CD14-positive monocyte (primary cell): ENCODE data around the gene ARIH2. TPM values are rescaled to one million over a fixed set of nuclear protein-coding genes. Genes with fewer than 3 reads are reported as not detected.

Experiments used
- DNase-seq, 3 donors: peaks; one replicate each; pipeline ENCODE4 v3.0.0-alpha.2; 2011 to 2022
- H2AFZ ChIP-seq: 2 replicates; pipeline ENCODE4 v1.6.0; 2012; ENCODE audit warnings: mild to moderate bottlenecking, low read depth, low read length, inconsistent platforms; ENCODE audit not compliant: insufficient read depth, poor library complexity, severe bottlenecking
- H3K27ac ChIP-seq, 2 donors: 1 replicate in 1 of 2; 2 replicates in 1 of 2; pipeline ENCODE4 v1.5.1; 2012 to 2013; ENCODE audit warnings: low read length in 2 of 2, control low read depth in 1 of 2, inconsistent platforms in 1 of 2, low read depth in 1 of 2, mild to moderate bottlenecking in 1 of 2
- H3K27me3 ChIP-seq, 2 donors: one replicate each; pipeline versions ENCODE4 v1.6.0 to v1.6.1; 2011 to 2013; ENCODE audit warnings: low read length in 2 of 2; ENCODE audit not compliant: control insufficient read depth in 2 of 2, insufficient read depth in 2 of 2
- H3K36me3 ChIP-seq, 2 donors: replicated peaks in 1 of 2; 1 replicate in 1 of 2; 2 replicates in 1 of 2; pipeline versions ENCODE4 v1.5.1 to v1.6.1; 2012 to 2013; ENCODE audit warnings: low read length in 2 of 2, control low read depth in 1 of 2, inconsistent platforms in 1 of 2, mild to moderate bottlenecking in 1 of 2; ENCODE audit not compliant: insufficient read depth in 2 of 2, control insufficient read depth in 1 of 2
- H3K4me1 ChIP-seq, 2 donors: 1 replicate in 1 of 2; 2 replicates in 1 of 2; pipeline versions ENCODE4 v1.5.1 to v1.6.1; 2012 to 2013; ENCODE audit warnings: low read length in 2 of 2, control low read depth in 1 of 2, inconsistent platforms in 1 of 2, mild to moderate bottlenecking in 1 of 2, moderate library complexity in 1 of 2; ENCODE audit not compliant: insufficient read depth in 2 of 2, control insufficient read depth in 1 of 2
- H3K4me2 ChIP-seq: replicated peaks from 2 replicates; pipeline ENCODE3; 2012; ENCODE audit warnings: low read length, moderate library complexity, mild to moderate bottlenecking; ENCODE audit not compliant: poor library complexity, severe bottlenecking; ENCODE audit errors: extremely low read depth
- H3K4me3 ChIP-seq, 3 experiments: fragments of 200-600 bp in 1 of 3; sonication (generic) in 1 of 3; replicated peaks in 1 of 3; 1 replicate in 2 of 3; 2 replicates in 1 of 3; pipeline ENCODE4 v1.5.1; 2011 to 2013; ENCODE audit warnings: low read length in 3 of 3, mild to moderate bottlenecking in 3 of 3, control low read depth in 2 of 3, low read depth in 2 of 3, inconsistent platforms in 1 of 3, moderate library complexity in 1 of 3
- H3K79me2 ChIP-seq: 2 replicates; pipeline ENCODE4 v1.6.0; 2012; ENCODE audit warnings: mild to moderate bottlenecking, control low read depth, inconsistent platforms, low read length, moderate library complexity; ENCODE audit not compliant: insufficient read depth
- H3K9ac ChIP-seq: 2 replicates; pipeline ENCODE4 v1.6.0; 2017; ENCODE audit warnings: low read length, mild to moderate bottlenecking; ENCODE audit not compliant: insufficient read depth, poor library complexity, severe bottlenecking
- H3K9me3 ChIP-seq, 2 donors: replicated peaks in 1 of 2; 1 replicate in 1 of 2; 2 replicates in 1 of 2; pipeline versions ENCODE4 v1.5.1 to v1.6.1; 2012 to 2013; ENCODE audit warnings: low read length in 2 of 2, control low read depth in 1 of 2; ENCODE audit not compliant: control insufficient read depth in 1 of 2, insufficient read depth in 1 of 2
- H4K20me1 ChIP-seq: 2 replicates; pipeline ENCODE4 v1.6.0; 2012; ENCODE audit warnings: mild to moderate bottlenecking, low read length, control low read depth, moderate library complexity; ENCODE audit not compliant: insufficient read depth
- H3K27ac Mint-ChIP-seq, 7 donors: one replicate each; pipeline ENCODE4 v1.8.0; 2020; ENCODE audit warnings: mild to moderate bottlenecking in 7 of 7, mixed read lengths in 7 of 7, moderate library complexity in 6 of 7, inconsistent platforms in 2 of 7
- H3K27me3 Mint-ChIP-seq, 3 donors: one replicate each; pipeline ENCODE4 v1.8.0; 2021 to 2022; ENCODE audit warnings: low read depth in 3 of 3, mild to moderate bottlenecking in 3 of 3, mixed read lengths in 3 of 3, moderate library complexity in 3 of 3, inconsistent platforms in 1 of 3
- H3K36me3 Mint-ChIP-seq, 2 donors: one replicate each; pipeline ENCODE4 v1.8.0; 2020; ENCODE audit warnings: mixed read lengths in 2 of 2, inconsistent platforms in 1 of 2, mild to moderate bottlenecking in 1 of 2
- H3K4me1 Mint-ChIP-seq: one replicate; pipeline ENCODE4 v1.8.0; 2020; ENCODE audit warnings: mild to moderate bottlenecking, mixed read lengths
- H3K4me3 Mint-ChIP-seq, 2 donors: one replicate each; pipeline ENCODE4 v1.8.0; 2020; ENCODE audit warnings: mild to moderate bottlenecking in 2 of 2, mixed read lengths in 2 of 2, moderate library complexity in 1 of 2
- H3K9me3 Mint-ChIP-seq, 7 donors: one replicate each; pipeline ENCODE4 v1.8.0; 2020 to 2022; ENCODE audit warnings: mixed read lengths in 7 of 7, mild to moderate bottlenecking in 6 of 7, moderate library complexity in 6 of 7, inconsistent platforms in 2 of 7
- CTCF ChIP-seq: fragments of 200-600 bp; IDR thresholded peaks from one replicate; pipeline ENCODE4 v1.8.0; 2022; ENCODE audit warnings: antibody characterized with exemption, mild to moderate bottlenecking
- WGBS: methylation state at CpG from one replicate; pipeline ENCODE4 v1.1.5; 2013; ENCODE audit warnings: missing lambda C conversion rate; ENCODE audit not compliant: insufficient coverage; 5-methylcytosine and 5-hydroxymethylcytosine counted together
- intact Hi-C, 2 donors: fragments of 100-400 bp; cut with micrococcal nuclease; formaldehyde crosslinking; loops; one replicate each; pipeline versions ENCODE4 v1.15.0 to v1.15.1; 2023
- polyA plus RNA-seq, 3 donors: library from polyadenylated mRNA; depleted of rRNA in 1 of 3; unstranded in 2 of 3; stranded (reverse) in 1 of 3; fragments of 300-500 nt in 2 of 3; fragments of >200 nt in 1 of 3; fragmentation: Illumina TruSeq in 2 of 3; gene quantifications; 1 replicate in 2 of 3; 2 replicates in 1 of 3; pipeline ENCODE4 v1.2.3, GENCODE V29; 2012 to 2021

The ARIH2 gene
- polyA plus RNA-seq, 3 donors, result 68.2 to 94.8 (median 72.2) TPM

GRCh38 chr3:48928679-48929078 lies 10.0 kb downstream of the ARIH2 start:
- peaks cover 50% of the 10 kb centered on the region for H3K4me1 Mint-ChIP-seq
- intact Hi-C loops, result loop anchor here in 1 of 2 donors (10.0 kb wide), 2 partner anchors 84 to 214 kb away; partner anchors contain the start of genes IP6K2 and PRKAR2A
- Histone ChIP-seq H3K4me3 (no peak overlapping the region), H3K27me3 (no peaks in the 10 kb centered on the region), H3K9ac (no peak overlapping the region), H3K9me3 (no peaks in the 10 kb centered on the region), H2AFZ (no peak overlapping the region), H3K79me2 (peaks cover 96% of the 10 kb centered on the region), H3K4me1 (peaks cover 17 to 34% of the 10 kb centered on the region in 2 donors), H4K20me1 (peaks cover 94% of the 10 kb centered on the region), H3K27ac (peak overlapping the region in 1 of 2 donors; percentile 57), H3K36me3 (peaks cover 26 to 75% of the 10 kb centered on the region in 2 donors), H3K4me2 (peak overlapping the region; percentile 8)
- peak in 2 of 3 donors; percentile 10 to 13 for DNase-seq
- no CpG with 5 or more reads among the region's 1 CpG for WGBS
- peak overlapping the region in 5 of 7 donors; percentile 23 to 87 (median 40) for H3K27ac Mint-ChIP-seq
- TF ChIP-seq CTCF, result no peak
- peaks cover 55 to 74% of the 10 kb centered on the region in 2 donors for H3K36me3 Mint-ChIP-seq
- no peak overlapping the region for H3K4me3 Mint-ChIP-seq
- H3K9me3 Mint-ChIP-seq, result peaks cover 0 to 4% (median 0%) of the 10 kb centered on the region in 7 donors
- H3K27me3 Mint-ChIP-seq, result peaks cover 0 to 1% (median 0%) of the 10 kb centered on the region in 3 donors

- no peak overlapping the region for H3K4me3 Mint-ChIP-seq
- intact Hi-C loops, result loop anchor here in 1 of 2 donors (10.0 kb wide), 2 partner anchors 85 to 215 kb away; partner anchors contain the start of genes IP6K2 and PRKAR2A
- DNase-seq, result no peak
- H3K4me1 Mint-ChIP-seq, result peaks cover 52% of the 10 kb centered on the region
- Histone ChIP-seq H3K4me1 (peaks cover 17 to 34% of the 10 kb centered on the region in 2 donors), H3K79me2 (peaks cover 98% of the 10 kb centered on the region), H3K4me2 (no peak overlapping the region), H3K4me3 (no peak overlapping the region), H2AFZ (no peak overlapping the region), H4K20me1 (peaks cover 94% of the 10 kb centered on the region), H3K27me3 (no peaks in the 10 kb centered on the region), H3K27ac (peak overlapping the region in 1 of 2 donors; percentile 57), H3K9me3 (no peaks in the 10 kb centered on the region), H3K9ac (no peak overlapping the region), H3K36me3 (peaks cover 25 to 79% of the 10 kb centered on the region in 2 donors)
- peaks cover 58 to 75% of the 10 kb centered on the region in 2 donors for H3K36me3 Mint-ChIP-seq
- H3K27ac Mint-ChIP-seq, result peak overlapping the region in 5 of 7 donors; percentile 38 to 79 (median 65)
- WGBS, result 80% methylated on average over 3 of the region's 3 CpGs
- no peak for TF ChIP-seq CTCF
- H3K9me3 Mint-ChIP-seq, result peaks cover 0 to 4% (median 0%) of the 10 kb centered on the region in 7 donors
- H3K27me3 Mint-ChIP-seq, result peaks cover 0 to 1% (median 0%) of the 10 kb centered on the region in 3 donors
These were observed 10.9 kb downstream of the ARIH2 start for GRCh38 chr3:48929358-48930035.
